K562 (cell line): Measurements from ENCODE around the gene HLA-DOB. TPM values are rescaled to one million over a fixed set of nuclear protein-coding genes. Genes with fewer than 3 reads are reported as not detected.
A peak's percentile ranks its signal among the peaks of the same experiment; 100 is the strongest.

ENCODE experiments used
- ADNP ChIP-seq: fragments of 200-800 bp; sonication (Bioruptor generic); IDR thresholded peaks from 2 replicates; pipeline ENCODE4 v1.6.1; 2016; ENCODE audit warnings: missing genetic modification characterization, missing compliant biosample characterization
- ATF1 ChIP-seq, 2 experiments: fragments of 450-650 bp in 1 of 2; IDR thresholded peaks; 2 replicates each; pipeline ENCODE4 v1.6.1; 2016; ENCODE audit warnings: missing compliant biosample characterization in 1 of 2, missing genetic modification characterization in 1 of 2
- ATF4 ChIP-seq: fragments of 450-650 bp; formaldehyde crosslinking; IDR thresholded peaks from 2 replicates; pipeline ENCODE4 v1.4.0; 2022; ENCODE audit warnings: mild to moderate bottlenecking, moderate library complexity
- CBX2 ChIP-seq: fragments of 200-600 bp; sonication (generic); IDR thresholded peaks from one replicate; pipeline ENCODE4 v1.6.1; 2012; ENCODE audit warnings: mild to moderate bottlenecking, low read length, inconsistent platforms; ENCODE audit not compliant: insufficient read depth, poor library complexity, severe bottlenecking
- ESRRB ChIP-seq: fragments of 250-450 bp; sonication (Bioruptor Pico); IDR thresholded peaks from 2 replicates; pipeline ENCODE4 v1.5.0; 2020; ENCODE audit warnings: mild to moderate bottlenecking, moderate library complexity, borderline replicate concordance
- FIP1L1 ChIP-seq: fragments of 200-400 bp; formaldehyde crosslinking; IDR thresholded peaks from 2 replicates; pipeline ENCODE4 v1.6.1; 2018; ENCODE audit warnings: mild to moderate bottlenecking, low read depth, low read length; ENCODE audit not compliant: poor library complexity, severe bottlenecking
- HNRNPK ChIP-seq: fragments of 200-400 bp; formaldehyde crosslinking; IDR thresholded peaks from one replicate; pipeline ENCODE4 v1.6.1; 2018; ENCODE audit warnings: mild to moderate bottlenecking, low read depth, low read length; ENCODE audit not compliant: poor library complexity, severe bottlenecking
- KLF6 ChIP-seq: fragments of 250-450 bp; sonication (Bioruptor Pico); IDR thresholded peaks from 2 replicates; pipeline ENCODE4 v1.4.0; 2020; ENCODE audit warnings: mild to moderate bottlenecking, moderate library complexity, borderline replicate concordance
- LCOR ChIP-seq: sonication (generic); formaldehyde crosslinking; IDR thresholded peaks from 2 replicates; pipeline ENCODE4 v1.8.0; 2022; ENCODE audit warnings: mild to moderate bottlenecking, missing genetic modification reagents
- LEF1 ChIP-seq: fragments of 450-650 bp; IDR thresholded peaks from 2 replicates; pipeline ENCODE4 v1.6.1; 2016; ENCODE audit warnings: mild to moderate bottlenecking
- SMAD3 ChIP-seq: fragments of 450-650 bp; formaldehyde crosslinking; conservative IDR thresholded peaks from 2 replicates; pipeline ENCODE4 v1.4.0; 2020; ENCODE audit warnings: mild to moderate bottlenecking
- SNAPC5 ChIP-seq: fragments of 250-450 bp; sonication (Bioruptor Pico); IDR thresholded peaks from 2 replicates; pipeline ENCODE4 v1.8.0; 2021; ENCODE audit warnings: moderate library complexity, mild to moderate bottlenecking, inconsistent platforms
- TEAD4 ChIP-seq, 2 experiments: sonication (generic) in 1 of 2; formaldehyde crosslinking in 1 of 2; IDR thresholded peaks; 2 replicates each; pipeline versions ENCODE4 v1.6.1 to v1.8.0; 2012 to 2022; ENCODE audit warnings: borderline replicate concordance in 1 of 2, inconsistent platforms in 1 of 2, low read length in 1 of 2, mild to moderate bottlenecking in 1 of 2, missing genetic modification reagents in 1 of 2
- TOE1 ChIP-seq, 2 experiments: fragments of 450-650 bp in 1 of 2; sonication (generic) in 1 of 2; formaldehyde crosslinking in 1 of 2; IDR thresholded peaks; 2 replicates each; pipeline versions ENCODE4 v1.7.1 to v1.8.0; 2016 to 2022; ENCODE audit warnings: borderline replicate concordance in 2 of 2, mild to moderate bottlenecking in 2 of 2, antibody characterized with exemption in 1 of 2, inconsistent platforms in 1 of 2, low read depth in 1 of 2, missing genetic modification reagents in 1 of 2, moderate library complexity in 1 of 2
- YBX1 ChIP-seq: fragments of 450-650 bp; IDR thresholded peaks from 2 replicates; pipeline ENCODE4 v1.7.1; 2016; ENCODE audit warnings: mild to moderate bottlenecking
- ZBTB17 ChIP-seq: fragments of 450-650 bp; formaldehyde crosslinking; IDR thresholded peaks from 2 replicates; pipeline ENCODE4 v1.4.0; 2020; ENCODE audit warnings: mild to moderate bottlenecking
- ZBTB49 ChIP-seq: sonication (generic); formaldehyde crosslinking; IDR thresholded peaks from 2 replicates; pipeline ENCODE4 v1.8.0; 2022; ENCODE audit warnings: missing genetic modification reagents, mild to moderate bottlenecking, borderline replicate concordance
- ZNF174 ChIP-seq: fragments of 250-450 bp; sonication (Bioruptor Pico); IDR thresholded peaks from 2 replicates; pipeline ENCODE4 v1.4.0; 2020; ENCODE audit warnings: mild to moderate bottlenecking
- ZNF740 ChIP-seq, 3 experiments: fragments of 200-800 bp in 1 of 3; sonication (Bioruptor generic) in 1 of 3; sonication (generic) in 1 of 3; formaldehyde crosslinking in 1 of 3; IDR thresholded peaks; 2 replicates each; pipeline versions ENCODE4 v1.6.1 to v1.8.0; 2016 to 2022; ENCODE audit warnings: mild to moderate bottlenecking in 2 of 3, missing compliant biosample characterization in 2 of 3, missing genetic modification characterization in 2 of 3, missing genetic modification reagents in 1 of 3
- polyA plus RNA-seq, 8 experiments: library from polyadenylated mRNA; depleted of rRNA in 4 of 8; stranded (reverse) in 5 of 8; unstranded in 3 of 8; fragments of >200 nt; fragmentation: Nextera tagmentation in 2 of 8; fragmentation: Illumina TruSeq in 1 of 8; extraction: Ambion mirVana in 2 of 8; extraction: Trizol in 1 of 8; gene quantifications; 2 replicates each; pipeline versions ENCODE4 v1.2.1 to v1.2.3, GENCODE V29; 2011 to 2014; ENCODE audit warnings: inconsistent platforms in 1 of 8, missing spikeins in 1 of 8
- total RNA-seq, 7 experiments: library from RNA; depleted of rRNA in 6 of 7; stranded (reverse); fragments of >200 nt in 6 of 7; fragmentation: Illumina TruSeq in 2 of 7; extraction: Trizol in 2 of 7; gene quantifications; 2 replicates each; pipeline versions ENCODE4 v1.2.1 to v1.2.3, GENCODE V29; 2011 to 2021; ENCODE audit warnings: low replicate concordance in 1 of 7

Gene HLA-DOB
- total and polyA plus RNA-seq, 9 of the 15 experiments (the other 6 are each of a cell fraction or from before 2014, with no cell fraction given) = 1.2 to 4.0 (median 2.5) TPM

GRCh38 chr6:32857156-32857891 lies 40.5 kb upstream of the HLA-DOB start (continued):
- TF ChIP-seq SMAD3 (CRISPR knock-in tag) (no peak), YBX1 (no peak), KLF6 (no peak), FIP1L1 (no peak), ATF1 (CRISPR knock-in tag; IDR thresholded peaks at IDR 0.05) (no peak), ATF1 (tag; IDR thresholded peaks at IDR 0.05) (0 out of 2 replicates have a peak, but pooled peaks have one; percentile 29), LCOR (CRISPR knock-in tag) (no peak), LEF1 (peak; percentile 30; the same call in 1 of the 2 replicates), ATF4 (CRISPR knock-in tag) (no peak), SNAPC5 (CRISPR knock-in tag) (no peak), CBX2 (no peak), TEAD4 (IDR thresholded peaks at IDR 0.05; ENCODE audit: low read length) (peak; percentile 92), TEAD4 (CRISPR knock-in tag; IDR thresholded peaks at IDR 0.05; ENCODE audit: borderline replicate concordance) (no peak), ESRRB (CRISPR knock-in tag) (no peak), HNRNPK (no peak), ZBTB17 (CRISPR knock-in tag) (no peak), ZNF174 (CRISPR knock-in tag) (no peak), ADNP (tag) (no peak), ZNF740 (CRISPR knock-in tag; IDR thresholded peaks at IDR 0.05) (no peak), ZNF740 (tag; IDR thresholded peaks at IDR 0.05) (no peak), TOE1 (IDR thresholded peaks at IDR 0.05; ENCODE audit: borderline replicate concordance) (no peak), TOE1 (CRISPR knock-in tag; IDR thresholded peaks at IDR 0.05; ENCODE audit: borderline replicate concordance, low read depth) (no peak), ZBTB49 (CRISPR knock-in tag) (no peak)
